Camera-type eye (tissue), 1 donor: Measurements from ENCODE around the gene SLC35A3. TPM values are rescaled to one million over a fixed set of nuclear protein-coding genes. Genes with fewer than 3 reads are reported as not detected.

Source experiments
- total RNA-seq: library from RNA; depleted of rRNA; stranded (reverse); fragments of >200 nt; gene quantifications from one replicate; pipeline ENCODE4 v1.2.3, GENCODE V29; 2014

The SLC35A3 gene
- 56.8 TPM for total RNA-seq

DNA sequence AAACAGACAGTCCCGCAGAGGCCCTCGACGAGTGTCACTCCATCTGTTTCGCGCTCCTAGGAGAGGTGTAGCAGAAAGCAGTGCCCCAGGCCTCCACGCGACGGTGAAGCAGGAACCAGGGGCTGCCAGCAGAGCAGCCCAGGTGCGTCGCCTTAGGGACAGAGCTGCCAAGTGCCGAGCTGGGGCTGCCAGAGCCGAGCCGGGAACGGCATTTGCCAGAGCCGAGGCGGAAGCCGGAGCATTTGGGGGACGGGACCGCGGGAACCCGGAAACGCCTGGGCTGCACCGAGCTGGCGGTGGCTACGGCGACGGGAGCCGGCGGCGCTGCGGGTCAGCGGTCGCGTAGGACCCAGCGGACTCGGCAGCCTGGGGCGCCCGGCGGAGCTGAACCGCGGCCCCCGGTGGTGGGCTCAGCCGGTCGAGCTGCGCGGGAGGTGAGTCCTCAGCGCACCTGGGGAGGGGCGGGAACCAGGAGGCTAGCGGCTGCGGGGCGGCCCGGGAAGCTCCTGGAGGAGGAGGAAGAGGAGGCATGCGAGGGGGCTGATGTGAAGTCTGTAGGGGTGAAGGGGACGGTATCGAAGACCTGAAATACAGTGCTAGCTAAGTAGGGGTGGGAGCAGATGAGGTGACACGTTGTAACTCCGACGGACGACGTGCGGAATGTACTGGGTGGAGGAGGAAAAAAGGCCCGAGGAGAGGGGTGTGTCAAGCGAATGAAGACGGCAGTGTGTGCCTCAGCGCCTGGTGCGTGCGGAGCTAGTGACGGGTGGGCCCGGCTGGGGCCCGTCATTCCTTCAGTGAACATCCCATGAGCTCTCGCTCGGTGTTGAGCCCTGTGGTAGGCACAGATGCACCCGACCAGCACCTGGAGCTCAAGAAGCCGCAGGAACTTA is at the start of gene SLC35A3:
TSS of gene SLC35A3 (plus strand) at position 268 of the 893 bp plus-strand sequence. CDS start 23,559 bp downstream, outside the sequence.

Other genes starting within 250 kb of the SLC35A3 start
- 12.4 TPM for gene FRRS1, start 203.4 kb upstream of the SLC35A3 start, total RNA-seq
- 47.2 TPM for gene AGL, start 119.6 kb upstream of the SLC35A3 start, total RNA-seq
- 12.3 TPM for gene SASS6, start 162.9 kb downstream of the SLC35A3 start, total RNA-seq
- 74.4 TPM for gene TRMT13, start 163.2 kb downstream of the SLC35A3 start, total RNA-seq
- 68.0 TPM for gene LRRC39, start 208.3 kb downstream of the SLC35A3 start, total RNA-seq